BLaER1 treated with 17β-estradiol and CSF1 and Interleukin-3, amounts not matched to agents 10 nM and 100 nM (cell line): ENCODE data around the gene SNX2.

ENCODE experiments used
- H3K27ac ChIP-seq, 11 experiments: shearing (Covaris generic); formaldehyde crosslinking; 2 replicates each; pipeline ENCODE4 v1.8.1; 2022
- H3K27me3 ChIP-seq, 11 experiments: shearing (Covaris generic); formaldehyde crosslinking; 2 replicates each; pipeline ENCODE4 v1.8.1; 2022
- H3K36me3 ChIP-seq, 11 experiments: shearing (Covaris generic); formaldehyde crosslinking; 2 replicates each; pipeline ENCODE4 v1.8.1; 2022
- H3K4me1 ChIP-seq, 10 experiments: shearing (Covaris generic); formaldehyde crosslinking; 2 replicates each; pipeline ENCODE4 v1.8.1; 2022
- H3K4me2 ChIP-seq, 11 experiments: shearing (Covaris generic); formaldehyde crosslinking; 2 replicates each; pipeline ENCODE4 v1.8.1; 2022
- H3K4me3 ChIP-seq, 10 experiments: shearing (Covaris generic); formaldehyde crosslinking; 2 replicates each; pipeline ENCODE4 v1.8.1; 2022
- H3K9ac ChIP-seq, 11 experiments: shearing (Covaris generic); formaldehyde crosslinking; 2 replicates each; pipeline ENCODE4 v1.8.1; 2022
- H3K9me3 ChIP-seq, 11 experiments: shearing (Covaris generic); formaldehyde crosslinking; replicated peaks in 1 of 11; 2 replicates each; pipeline ENCODE4 v1.8.1; 2022
- H4K20me1 ChIP-seq, 11 experiments: shearing (Covaris generic); formaldehyde crosslinking; 2 replicates each; pipeline ENCODE4 v1.8.1; 2022
- Cebpa-rat ChIP-seq, 11 experiments: shearing (Covaris generic); IDR thresholded peaks; 2 replicates each; pipeline ENCODE4 v1.8.1; 2022

The SNX2 gene

GRCh38 chr5:122745597-122745996 lies 29.3 kb upstream of the SNX2 start:
- Histone ChIP-seq H3K4me1 (peaks cover 0 to 9% (median 0%) of the 10 kb centered on the region in 10 experiments; a peak in 6 of 20 replicates), H3K27me3 (no peaks in the 10 kb centered on the region), H3K27ac (no peak overlapping the region), H3K9me3 (peaks cover 0 to 6% (median 0%) of the 10 kb centered on the region in 11 experiments; a peak in 1 of 22 replicates), H3K36me3 (no peaks in the 10 kb centered on the region), H4K20me1 (no peaks in the 10 kb centered on the region), H3K9ac (no peak overlapping the region), H3K4me2 (no peak overlapping the region), H3K4me3 (no peak overlapping the region)
- TF ChIP-seq Cebpa-rat (IDR thresholded peaks at IDR 0.05): no peak

GRCh38 chr5:122749886-122750285 lies 25.0 kb upstream of the SNX2 start:
- Histone ChIP-seq H3K36me3 (no peaks in the 10 kb centered on the region), H3K27me3 (no peaks in the 10 kb centered on the region), H4K20me1 (no peaks in the 10 kb centered on the region), H3K4me1 (peaks cover 0 to 48% (median 8%) of the 10 kb centered on the region in 10 experiments; a peak in 12 of 20 replicates), H3K9ac (no peak overlapping the region), H3K27ac (no peak overlapping the region; a peak in 1 of 22 replicates), H3K9me3 (peaks cover 0 to 6% (median 0%) of the 10 kb centered on the region in 11 experiments; a peak in 1 of 22 replicates), H3K4me2 (peak overlapping the region in 1 of 11 experiments; percentile 59; a peak in 1 of 22 replicates), H3K4me3 (no peak overlapping the region)
- TF ChIP-seq Cebpa-rat (IDR thresholded peaks at IDR 0.05): no peak

GRCh38 chr5:122751293-122751782 lies 23.5 kb upstream of the SNX2 start:
- Histone ChIP-seq H3K4me2 (peak overlapping the region in 7 of 11 experiments; percentile 14 to 73 (median 27); a peak in 12 of 22 replicates), H3K27ac (peak overlapping the region in 2 of 11 experiments; percentile 24 to 39; a peak in 5 of 22 replicates), H3K9me3 (no peaks in the 10 kb centered on the region), H3K4me3 (no peak overlapping the region), H3K9ac (no peak overlapping the region), H4K20me1 (no peaks in the 10 kb centered on the region), H3K4me1 (peaks cover 0 to 60% (median 19%) of the 10 kb centered on the region in 10 experiments; a peak in 17 of 20 replicates), H3K36me3 (no peaks in the 10 kb centered on the region), H3K27me3 (no peaks in the 10 kb centered on the region)
- no peak for TF ChIP-seq Cebpa-rat (IDR thresholded peaks at IDR 0.05)

- H3K9me3 ChIP-seq: no peaks in the 10 kb centered on the region
- no peaks in the 10 kb centered on the region for H3K27me3 ChIP-seq
- H3K9ac ChIP-seq: no peak overlapping the region
- no peaks in the 10 kb centered on the region for H3K36me3 ChIP-seq
- peak overlapping the region in 2 of 11 experiments; percentile 18 to 48; a peak in 3 of 22 replicates for H3K4me2 ChIP-seq
- H3K4me3 ChIP-seq: no peak overlapping the region
- TF ChIP-seq Cebpa-rat (IDR thresholded peaks at IDR 0.05): no peak
- no peaks in the 10 kb centered on the region for H4K20me1 ChIP-seq
- H3K27ac ChIP-seq: peak overlapping the region in 2 of 11 experiments; percentile 6 to 22; a peak in 2 of 22 replicates
- H3K4me1 ChIP-seq: peaks cover 0 to 82% (median 34%) of the 10 kb centered on the region in 10 experiments; a peak in 17 of 20 replicates
Measured at GRCh38 chr5:122753500-122753899, 21.4 kb upstream of the SNX2 start.

- peak overlapping the region; percentile 42 to 98 (median 80) for H3K27ac ChIP-seq
- H3K4me2 ChIP-seq: peak overlapping the region in 10 of 11 experiments; percentile 7 to 78 (median 68); a peak in 17 of 22 replicates
- H3K9ac ChIP-seq: peak overlapping the region in 6 of 11 experiments; percentile 50 to 76 (median 68); a peak in 11 of 22 replicates
- peaks cover 0 to 86% (median 34%) of the 10 kb centered on the region in 10 experiments; a peak in 17 of 20 replicates for H3K4me1 ChIP-seq
- H3K9me3 ChIP-seq: no peaks in the 10 kb centered on the region
- TF ChIP-seq Cebpa-rat (IDR thresholded peaks at IDR 0.05): no peak
- H3K4me3 ChIP-seq: no peak overlapping the region
- H3K36me3 ChIP-seq: no peaks in the 10 kb centered on the region
- no peaks in the 10 kb centered on the region for H3K27me3 ChIP-seq
- H4K20me1 ChIP-seq: no peaks in the 10 kb centered on the region
Measured at GRCh38 chr5:122755783-122756182, 19.1 kb upstream of the SNX2 start.

GRCh38 chr5:122756264-122756911 lies 18.5 kb upstream of the SNX2 start:
- no peaks in the 10 kb centered on the region for H4K20me1 ChIP-seq
- H3K36me3 ChIP-seq: no peaks in the 10 kb centered on the region
- peak overlapping the region in 9 of 11 experiments; percentile 29 to 80 (median 68); a peak in 18 of 22 replicates for H3K4me2 ChIP-seq
- no peaks in the 10 kb centered on the region for H3K9me3 ChIP-seq
- H3K4me1 ChIP-seq: peaks cover 0 to 86% (median 29%) of the 10 kb centered on the region in 10 experiments; a peak in 17 of 20 replicates
- H3K9ac ChIP-seq: peak overlapping the region in 8 of 11 experiments; percentile 0 to 86 (median 71); a peak in 13 of 22 replicates
- no peaks in the 10 kb centered on the region for H3K27me3 ChIP-seq
- H3K4me3 ChIP-seq: no peak overlapping the region
- peak in 8 of 11 experiments; percentile 18 to 90 (median 72); a peak in 12 of 22 replicates for TF ChIP-seq Cebpa-rat (IDR thresholded peaks at IDR 0.05)
- peak overlapping the region; percentile 63 to 98 (median 85) for H3K27ac ChIP-seq

- no peaks in the 10 kb centered on the region for H4K20me1 ChIP-seq
- no peak for TF ChIP-seq Cebpa-rat (IDR thresholded peaks at IDR 0.05)
- H3K27ac ChIP-seq: peak overlapping the region; percentile 63 to 98 (median 85)
- H3K27me3 ChIP-seq: no peaks in the 10 kb centered on the region
- H3K4me3 ChIP-seq: no peak overlapping the region
- peak overlapping the region in 9 of 11 experiments; percentile 16 to 80 (median 68); a peak in 15 of 22 replicates for H3K4me2 ChIP-seq
- peaks cover 0 to 83% (median 26%) of the 10 kb centered on the region in 10 experiments; a peak in 17 of 20 replicates for H3K4me1 ChIP-seq
- H3K36me3 ChIP-seq: no peaks in the 10 kb centered on the region
- H3K9me3 ChIP-seq: no peaks in the 10 kb centered on the region
- peak overlapping the region in 5 of 11 experiments; percentile 47 to 86 (median 76); a peak in 6 of 22 replicates for H3K9ac ChIP-seq
Measured at GRCh38 chr5:122757285-122757684, 17.6 kb upstream of the SNX2 start.

GRCh38 chr5:122759241-122760070 lies 15.4 kb upstream of the SNX2 start:
- Histone ChIP-seq H3K9me3 (no peaks in the 10 kb centered on the region), H3K4me3 (no peak overlapping the region), H4K20me1 (no peaks in the 10 kb centered on the region), H3K27me3 (no peaks in the 10 kb centered on the region), H3K4me2 (peak overlapping the region in 1 of 11 experiments; percentile 4; a peak in 2 of 22 replicates), H3K27ac (peak overlapping the region in 2 of 11 experiments; percentile 3 to 8; a peak in 2 of 22 replicates), H3K9ac (no peak overlapping the region), H3K4me1 (peaks cover 0 to 65% (median 26%) of the 10 kb centered on the region in 10 experiments; a peak in 17 of 20 replicates), H3K36me3 (no peaks in the 10 kb centered on the region)
- TF ChIP-seq Cebpa-rat (IDR thresholded peaks at IDR 0.05): no peak
